ENCODE results near the gene HERC4.
A peak's percentile ranks its signal among the peaks of the same experiment; 100 is the strongest.
"Not testable (repeated sequence)": the region's sequence is repeated elsewhere in the genome, so short reads cannot be mapped to it uniquely, and the experiment has no call there.

Gene HERC4

DNA sequence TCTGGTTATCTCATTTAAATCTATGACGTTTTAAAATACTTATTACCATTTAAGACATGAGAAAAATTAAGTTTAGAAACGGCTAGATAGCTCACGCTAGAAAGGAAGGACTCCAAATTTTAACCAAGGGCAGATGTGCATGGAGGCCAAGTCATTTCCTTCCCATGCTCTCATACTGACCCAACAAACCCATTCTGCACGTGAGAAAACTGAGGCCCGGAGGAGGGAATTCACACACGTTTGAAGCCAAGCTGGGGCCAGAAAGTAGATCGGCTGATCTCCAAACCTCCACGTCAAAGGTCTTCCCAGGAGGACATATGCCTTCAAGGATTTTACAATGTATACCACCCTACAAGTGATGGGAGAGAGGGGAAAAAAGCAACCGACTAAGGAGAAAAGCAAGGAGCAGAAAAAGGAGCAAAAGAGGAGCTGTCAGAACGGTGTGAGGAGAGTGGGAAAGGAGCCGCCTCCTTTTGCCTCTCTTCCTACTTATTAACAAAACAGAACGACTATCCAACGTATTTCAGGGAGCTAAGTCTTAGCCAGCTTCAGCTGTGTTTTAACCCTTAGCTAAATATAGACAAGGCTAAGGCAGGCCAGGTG, 191.3 kb downstream of the HERC4 start:
- no peaks in the 10 kb centered on the region for H4K20me1 ChIP-seq (ENCODE audit: insufficient read depth)
- peaks cover 27% of the 10 kb centered on the region for H3K79me2 ChIP-seq (ENCODE audit: insufficient read depth, low read depth)
- H3K27ac ChIP-seq = peak overlapping the region; percentile 39
- peak overlapping the region; percentile 91 for H3K4me2 ChIP-seq
- H3K4me3 ChIP-seq (IDR thresholded peaks at IDR 0.05; ENCODE audit: insufficient read depth, low read depth, low read length) = no peak overlapping the region
- peaks cover 14% of the 10 kb centered on the region for H3K4me1 ChIP-seq (ENCODE audit: low read depth, poor library complexity, severe bottlenecking)
- H3K27me3 ChIP-seq (ENCODE audit: insufficient read depth, low read depth) = no peaks in the 10 kb centered on the region
- H2AFZ ChIP-seq (ENCODE audit: low read depth) = peak overlapping the region; percentile 97
- no peaks in the 10 kb centered on the region; the same call in 1 of the 2 replicates for H3K36me3 ChIP-seq (ENCODE audit: insufficient read depth)
- TF ChIP-seq, protein P1, sequence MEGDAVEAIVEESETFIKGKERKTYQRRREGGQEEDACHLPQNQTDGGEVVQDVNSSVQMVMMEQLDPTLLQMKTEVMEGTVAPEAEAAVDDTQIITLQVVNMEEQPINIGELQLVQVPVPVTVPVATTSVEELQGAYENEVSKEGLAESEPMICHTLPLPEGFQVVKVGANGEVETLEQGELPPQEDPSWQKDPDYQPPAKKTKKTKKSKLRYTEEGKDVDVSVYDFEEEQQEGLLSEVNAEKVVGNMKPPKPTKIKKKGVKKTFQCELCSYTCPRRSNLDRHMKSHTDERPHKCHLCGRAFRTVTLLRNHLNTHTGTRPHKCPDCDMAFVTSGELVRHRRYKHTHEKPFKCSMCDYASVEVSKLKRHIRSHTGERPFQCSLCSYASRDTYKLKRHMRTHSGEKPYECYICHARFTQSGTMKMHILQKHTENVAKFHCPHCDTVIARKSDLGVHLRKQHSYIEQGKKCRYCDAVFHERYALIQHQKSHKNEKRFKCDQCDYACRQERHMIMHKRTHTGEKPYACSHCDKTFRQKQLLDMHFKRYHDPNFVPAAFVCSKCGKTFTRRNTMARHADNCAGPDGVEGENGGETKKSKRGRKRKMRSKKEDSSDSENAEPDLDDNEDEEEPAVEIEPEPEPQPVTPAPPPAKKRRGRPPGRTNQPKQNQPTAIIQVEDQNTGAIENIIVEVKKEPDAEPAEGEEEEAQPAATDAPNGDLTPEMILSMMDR (conservative IDR thresholded peaks at IDR 0.05; ENCODE audit: low read depth, low read length) = no peak
- peak overlapping the region; percentile 47; the same call in 1 of the 2 replicates for H3K9ac ChIP-seq

DNA sequence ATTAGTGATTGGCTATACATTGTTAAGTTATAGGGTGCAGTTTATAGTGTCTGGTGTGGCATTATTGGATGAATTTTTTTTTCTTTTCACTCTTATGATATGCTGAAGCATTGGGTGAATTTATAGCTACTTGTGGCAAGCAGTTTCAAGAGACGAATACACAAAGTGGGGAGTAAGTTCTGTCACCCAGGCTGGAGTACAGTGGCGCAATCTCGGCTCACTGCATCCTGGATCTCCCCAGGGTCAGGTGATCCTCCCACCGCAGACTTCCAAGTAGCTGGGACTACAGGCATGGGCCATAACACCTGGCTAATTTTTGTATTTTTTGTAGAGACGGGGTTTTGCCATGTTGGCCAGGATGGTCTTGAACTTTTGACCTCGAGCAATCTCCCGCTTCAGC, 196.9 kb downstream of the HERC4 start:
- Histone ChIP-seq H3K27me3 (ENCODE audit: insufficient read depth, low read depth) (no peaks in the 10 kb centered on the region), H3K4me3 (IDR thresholded peaks at IDR 0.05; ENCODE audit: insufficient read depth, low read depth, low read length) (no peak overlapping the region), H2AFZ (ENCODE audit: low read depth) (no peak overlapping the region), H4K20me1 (ENCODE audit: insufficient read depth) (no peaks in the 10 kb centered on the region), H3K27ac (no peak overlapping the region), H3K36me3 (ENCODE audit: insufficient read depth) (no peaks in the 10 kb centered on the region), H3K79me2 (ENCODE audit: insufficient read depth, low read depth) (no peaks in the 10 kb centered on the region), H3K9ac (no peak overlapping the region), H3K4me2 (no peak overlapping the region), H3K4me1 (ENCODE audit: low read depth, poor library complexity, severe bottlenecking) (no peaks in the 10 kb centered on the region)
- TF ChIP-seq, protein P1 (conservative IDR thresholded peaks at IDR 0.05; ENCODE audit: low read depth, low read length) = no peak

DNA sequence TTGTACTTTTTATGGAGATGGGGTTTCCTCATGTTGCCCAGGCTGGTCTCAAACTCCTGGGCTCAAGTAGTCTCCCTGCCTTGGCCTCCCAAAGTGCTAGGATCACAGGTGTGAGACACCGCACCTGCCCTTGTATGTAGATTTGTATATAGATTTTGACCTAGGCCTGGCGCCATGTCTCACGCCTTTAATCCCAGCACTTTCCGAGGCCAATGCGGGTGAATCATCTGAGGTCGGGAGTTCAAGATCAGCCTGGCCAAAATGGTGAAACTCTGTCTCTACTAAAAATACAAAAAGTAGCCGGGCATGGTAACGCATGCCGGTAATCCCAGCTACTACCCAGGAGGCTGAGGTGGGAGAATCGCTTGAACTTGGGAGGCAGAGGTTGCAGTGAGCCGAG, 197.7 kb downstream of the HERC4 start:
- not testable (repeated sequence) for H3K9ac ChIP-seq; H3K4me3 ChIP-seq (IDR thresholded peaks at IDR 0.05; ENCODE audit: insufficient read depth, low read depth, low read length); H3K36me3 ChIP-seq (ENCODE audit: insufficient read depth); H4K20me1 ChIP-seq (ENCODE audit: insufficient read depth); H3K27ac ChIP-seq; H3K79me2 ChIP-seq (ENCODE audit: insufficient read depth, low read depth); H3K4me2 ChIP-seq; H3K4me1 ChIP-seq (ENCODE audit: low read depth, poor library complexity, severe bottlenecking); H2AFZ ChIP-seq (ENCODE audit: low read depth); H3K27me3 ChIP-seq (ENCODE audit: insufficient read depth, low read depth)

DNA sequence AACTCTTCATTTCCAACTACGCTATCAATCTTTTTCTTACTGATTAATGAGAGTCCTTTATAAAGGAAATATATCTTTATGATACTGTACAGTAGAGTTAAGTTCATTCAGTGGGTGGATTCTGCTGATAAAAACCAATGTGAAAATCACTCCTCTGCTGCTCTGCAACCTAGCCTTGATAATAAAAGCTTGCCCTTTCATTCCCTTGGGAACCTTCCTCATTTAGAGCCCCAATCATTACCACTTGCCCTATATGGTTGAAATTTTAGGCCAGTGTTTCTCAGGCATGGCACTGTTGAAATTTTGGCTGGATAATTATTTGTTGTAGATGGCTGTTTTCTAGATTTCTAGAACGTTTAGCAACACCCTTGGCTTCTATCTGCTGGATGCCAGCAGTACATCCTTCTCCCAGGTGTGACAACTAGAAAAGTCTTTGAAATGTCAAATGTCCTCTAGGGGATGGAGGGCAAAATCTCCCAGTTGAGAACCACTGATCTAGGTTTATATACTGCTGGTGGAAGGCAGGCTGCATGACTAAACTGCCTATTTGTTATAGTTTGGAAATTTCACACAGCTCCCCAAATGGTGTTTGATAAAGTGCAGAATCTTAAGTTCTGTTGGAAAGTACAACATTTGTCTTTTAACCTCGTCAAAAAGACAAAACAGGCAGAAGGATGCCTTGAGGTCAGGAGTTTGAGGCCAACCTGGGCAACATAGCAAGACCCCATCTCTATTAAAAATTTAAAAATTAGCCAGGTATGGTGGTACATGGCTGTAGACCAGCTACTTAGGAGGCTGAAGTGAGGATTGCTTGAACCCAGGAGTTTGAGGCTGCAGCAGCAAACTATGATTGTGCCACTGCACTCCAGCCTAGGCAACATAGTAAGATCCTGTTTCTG, 199.5 kb downstream of the HERC4 start:
- H3K4me2 ChIP-seq = no peak overlapping the region
- no peaks in the 10 kb centered on the region for H3K27me3 ChIP-seq (ENCODE audit: insufficient read depth, low read depth)
- no peaks in the 10 kb centered on the region for H4K20me1 ChIP-seq (ENCODE audit: insufficient read depth)
- TF ChIP-seq, protein P1 (conservative IDR thresholded peaks at IDR 0.05; ENCODE audit: low read depth, low read length) = no peak
- H3K79me2 ChIP-seq (ENCODE audit: insufficient read depth, low read depth) = no peaks in the 10 kb centered on the region
- no peaks in the 10 kb centered on the region for H3K4me1 ChIP-seq (ENCODE audit: low read depth, poor library complexity, severe bottlenecking)
- H3K4me3 ChIP-seq (IDR thresholded peaks at IDR 0.05; ENCODE audit: insufficient read depth, low read depth, low read length) = no peak overlapping the region
- H3K9ac ChIP-seq = no peak overlapping the region
- H2AFZ ChIP-seq (ENCODE audit: low read depth) = no peak overlapping the region
- no peak overlapping the region for H3K27ac ChIP-seq
- H3K36me3 ChIP-seq (ENCODE audit: insufficient read depth) = no peaks in the 10 kb centered on the region

Data from KMS-11 (cell line).